Activated CD4-positive, alpha-beta T cell treated with anti-CD3 and anti-CD28 coated beads for 48 hours (primary cell): ENCODE results near the gene GOLGA6B.
"Not testable (repeated sequence)": the region's sequence is repeated elsewhere in the genome, so short reads cannot be mapped to it uniquely, and the experiment has no call there.

Experiments used
- DNase-seq: peaks from one replicate; pipeline ENCODE4 v3.0.0-alpha.2; 2020

The GOLGA6B gene, protein sequence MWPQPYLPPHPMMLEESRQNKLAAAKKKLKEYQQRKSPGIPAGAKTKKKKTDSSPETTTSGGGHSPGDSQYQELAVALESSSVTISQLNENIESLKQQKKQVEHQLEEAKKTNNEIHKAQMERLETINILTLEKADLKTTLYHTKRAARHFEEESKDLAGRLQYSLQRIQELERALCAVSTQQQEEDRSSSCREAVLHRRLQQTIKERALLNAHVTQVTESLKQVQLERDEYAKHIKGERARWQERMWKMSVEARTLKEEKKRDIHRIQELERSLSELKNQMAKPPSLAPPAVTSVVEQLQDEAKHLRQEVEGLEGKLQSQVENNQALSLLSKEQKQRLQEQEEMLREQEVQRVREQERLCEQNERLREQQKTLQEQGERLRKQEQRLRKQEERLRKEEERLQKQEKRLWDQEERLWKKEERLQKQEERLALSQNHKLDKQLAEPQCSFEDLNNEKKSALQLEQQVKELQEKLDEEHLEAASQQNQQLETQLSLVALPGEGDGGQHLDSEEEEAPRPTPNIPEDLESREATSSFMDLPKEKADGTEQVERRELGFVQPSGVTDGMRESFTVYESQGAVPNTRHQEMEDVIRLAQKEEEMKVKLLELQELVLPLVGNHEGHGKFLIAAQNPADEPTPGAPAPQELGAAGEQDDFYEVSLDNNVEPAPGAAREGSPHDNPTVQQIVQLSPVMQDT

DNA sequence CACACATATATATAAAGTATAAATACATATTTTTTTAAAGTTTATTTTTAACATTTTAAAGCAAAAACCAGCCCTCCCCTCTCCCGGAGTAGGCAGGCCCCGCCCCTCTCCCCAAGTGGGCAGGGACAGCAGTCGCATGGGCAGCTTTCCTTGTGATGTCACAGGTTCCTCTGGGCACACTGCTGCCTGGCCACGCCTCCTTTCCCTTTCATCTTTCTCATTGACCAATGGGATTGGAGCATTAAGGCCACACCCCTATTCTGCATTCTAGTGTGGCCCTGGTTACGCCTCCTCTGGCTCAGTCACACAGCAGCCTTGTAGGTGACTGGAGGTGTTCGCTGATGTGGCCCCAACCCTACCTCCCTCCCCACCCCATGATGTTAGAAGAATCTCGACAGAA, at the start of gene GOLGA6B:
TSS of gene GOLGA6B (plus strand) at position 301 of the 400 bp plus-strand sequence. CDS start at position 342, 41 bp downstream.
- not testable (repeated sequence) for DNase-seq

DNA sequence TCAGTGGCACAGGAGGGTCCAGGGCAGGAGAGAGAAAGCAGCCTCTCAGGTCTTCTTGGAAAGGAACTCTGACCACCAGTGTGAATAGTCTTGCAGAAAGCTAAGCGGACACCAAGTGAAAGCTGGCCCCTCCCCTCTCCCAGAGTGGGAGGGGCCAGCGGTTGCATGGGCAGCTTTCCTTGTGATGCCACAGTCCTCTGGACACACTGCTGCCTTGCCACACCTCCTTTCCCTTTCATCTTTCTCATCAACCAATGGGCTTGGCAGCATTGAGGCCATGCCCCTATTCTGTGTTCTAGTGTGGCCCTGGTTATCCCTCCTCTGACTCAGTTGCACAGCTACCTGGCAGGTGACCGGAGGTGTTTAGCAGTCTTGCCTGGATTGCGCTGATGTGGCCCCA, 49.7 kb upstream of the GOLGA6B start:
- DNase-seq: no peak

DNA sequence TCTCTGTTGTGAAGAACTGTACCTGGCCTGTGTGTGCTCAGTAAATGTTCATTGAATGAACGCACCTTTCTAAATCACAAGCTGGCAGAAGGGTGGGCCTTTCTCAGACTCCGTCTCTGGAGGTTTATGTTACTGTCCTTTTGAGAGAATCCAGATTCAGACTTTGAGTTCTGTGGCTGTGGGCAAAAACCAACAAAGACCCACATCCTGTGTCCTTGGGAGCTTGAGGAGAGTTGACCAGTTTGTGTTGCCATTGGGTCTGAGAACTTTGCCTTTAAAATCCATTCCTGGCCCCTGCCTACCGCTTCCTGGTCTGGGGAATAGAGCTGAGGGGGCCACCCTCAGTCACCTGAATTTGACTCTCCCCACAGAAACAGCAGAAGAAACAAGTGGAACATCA, 46.4 kb upstream of the GOLGA6B start:
- DNase-seq: not testable (repeated sequence)

DNA sequence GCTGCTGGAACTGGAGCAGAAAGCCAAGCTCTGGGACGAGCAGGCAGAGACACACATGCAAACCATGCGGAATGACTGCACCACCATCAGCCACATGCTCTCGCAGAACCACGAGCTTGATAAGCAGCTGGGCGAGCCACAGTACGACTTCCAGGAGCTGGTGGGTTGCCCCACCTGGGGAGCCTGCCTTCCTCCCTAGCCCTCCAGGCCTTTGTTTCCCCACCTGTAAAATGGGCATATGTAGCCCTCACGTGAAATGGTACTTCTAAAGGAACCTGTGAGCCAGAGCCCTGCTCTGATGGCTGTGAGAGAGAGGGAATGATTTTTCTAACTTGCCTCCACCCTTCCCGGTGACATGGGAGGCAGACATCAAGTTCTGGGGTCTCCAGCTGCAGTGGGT, 44.6 kb upstream of the GOLGA6B start:
- no peak for DNase-seq

DNA sequence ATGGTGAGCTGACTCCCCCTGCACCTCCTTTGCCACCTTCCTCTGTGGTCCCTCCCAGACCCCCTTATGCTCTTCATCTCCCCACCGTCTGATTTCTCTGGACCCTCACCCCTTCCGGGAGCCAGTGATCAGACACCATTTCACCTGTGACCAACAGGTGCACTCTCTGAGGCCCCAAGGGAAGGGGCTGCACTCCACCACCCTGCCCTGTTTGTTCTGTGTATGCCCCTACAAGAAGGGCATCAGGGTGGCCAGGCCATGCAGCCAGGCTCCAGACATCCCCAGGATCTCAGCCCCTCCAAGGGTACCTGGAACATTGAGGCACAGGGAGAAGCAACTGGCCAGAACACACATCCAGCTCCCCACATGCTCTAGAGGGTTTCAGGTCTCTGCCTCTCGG, 42.2 kb upstream of the GOLGA6B start:
- not testable (repeated sequence) for DNase-seq

DNA sequence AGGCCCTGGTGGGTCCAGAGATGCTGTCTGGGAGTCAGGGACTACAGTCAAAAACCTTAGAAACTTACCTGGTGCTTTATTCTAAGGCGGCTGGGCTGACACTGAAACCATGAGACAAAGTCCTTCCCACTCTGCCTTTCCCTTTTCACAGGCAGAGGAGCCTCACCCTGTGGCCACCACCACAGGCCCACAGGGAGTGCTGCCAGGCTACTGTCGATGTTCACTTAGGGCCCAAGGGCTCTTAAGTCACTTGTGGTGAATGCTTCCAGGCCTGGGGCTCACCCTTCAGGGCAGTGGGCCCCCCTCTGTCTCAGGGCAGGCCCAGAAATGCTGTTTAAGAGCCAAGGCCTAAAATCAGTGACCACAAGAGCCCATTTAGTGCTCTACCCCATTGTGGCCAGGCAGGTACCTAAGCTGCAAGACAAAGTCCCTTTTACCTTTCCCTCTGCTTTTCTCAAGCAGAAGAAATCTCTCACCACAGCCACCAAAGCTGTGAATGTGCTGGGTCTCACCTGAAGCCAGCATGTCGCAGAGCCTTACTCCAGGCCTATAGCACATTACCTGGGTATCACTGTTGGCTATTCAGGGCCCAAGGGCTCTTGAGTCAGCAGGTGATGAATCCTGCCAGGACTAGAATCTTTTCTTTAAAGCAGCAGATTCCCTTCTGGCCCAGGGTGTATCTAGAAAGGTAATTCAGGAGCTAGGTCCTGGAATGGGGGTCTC, 39.5 kb upstream of the GOLGA6B start:
- DNase-seq: no peak

DNA sequence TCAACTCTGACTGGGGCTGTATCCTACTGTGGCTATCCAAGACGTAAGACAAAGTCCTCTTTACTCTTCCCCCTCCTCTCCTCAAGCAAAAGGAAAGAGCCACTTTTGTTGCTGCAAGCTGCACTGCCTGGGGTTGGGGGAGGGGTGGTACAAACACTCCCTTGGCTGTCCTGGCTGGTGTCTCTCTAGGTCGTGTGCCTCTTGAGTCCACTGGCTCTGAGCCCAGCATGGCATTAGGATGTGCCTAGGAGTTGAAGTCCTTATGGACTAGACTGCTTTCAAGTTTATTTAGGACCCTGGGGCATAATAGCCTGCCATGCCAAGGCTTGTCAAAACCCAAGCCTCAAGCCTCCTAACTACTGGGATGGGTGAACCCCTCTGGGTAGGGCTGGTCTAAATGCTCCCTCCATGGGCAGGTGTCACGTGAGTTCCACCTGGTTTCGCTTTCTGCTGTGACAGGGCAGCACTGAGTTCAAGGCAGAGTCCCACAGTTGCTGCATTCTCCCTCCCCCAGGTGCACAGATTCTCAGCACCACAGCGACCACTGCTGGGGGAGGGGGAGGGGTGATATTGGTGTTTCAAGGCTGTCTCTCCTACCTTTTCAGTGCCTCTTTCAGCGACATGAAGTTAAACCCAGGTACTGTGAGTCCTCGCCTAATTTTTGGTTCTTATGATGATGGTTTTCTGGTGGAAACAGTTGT, 38.8 kb upstream of the GOLGA6B start:
- peak; percentile 26 for DNase-seq

DNA sequence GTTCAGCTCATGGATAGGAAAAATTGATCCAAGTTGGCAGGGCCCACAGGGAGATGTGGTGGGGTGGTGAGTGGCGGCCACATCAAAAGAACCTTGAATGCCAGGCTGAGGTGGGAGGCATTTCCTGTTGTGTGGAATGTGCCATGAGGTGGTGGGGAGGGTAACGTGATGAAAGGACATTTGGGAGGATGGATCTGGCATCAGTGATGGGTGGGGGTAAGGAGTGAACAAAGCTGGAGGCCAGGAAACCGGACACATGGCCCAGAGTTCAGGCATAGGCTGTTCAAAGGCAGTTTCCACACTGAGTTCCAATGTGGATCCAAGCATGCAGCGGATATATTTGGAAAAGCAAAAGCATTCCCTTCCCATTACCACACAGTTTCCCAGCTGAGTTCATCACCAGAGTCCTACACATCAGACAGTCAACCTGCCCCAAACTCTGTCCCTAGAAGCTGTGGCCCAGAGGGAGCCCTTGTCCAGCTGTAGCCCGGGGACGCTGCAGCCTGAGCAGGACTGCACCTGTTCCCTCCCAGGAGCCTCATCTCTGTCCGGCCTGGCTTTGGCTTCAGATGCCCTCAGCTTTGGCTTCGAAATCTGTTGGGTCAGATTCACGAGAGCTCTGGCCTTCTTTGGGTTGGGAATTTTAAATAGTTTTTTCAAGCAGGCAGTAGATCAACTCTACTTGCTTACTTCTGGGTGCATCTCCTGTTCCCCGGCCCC, 37.8 kb upstream of the GOLGA6B start:
- no peak for DNase-seq

DNA sequence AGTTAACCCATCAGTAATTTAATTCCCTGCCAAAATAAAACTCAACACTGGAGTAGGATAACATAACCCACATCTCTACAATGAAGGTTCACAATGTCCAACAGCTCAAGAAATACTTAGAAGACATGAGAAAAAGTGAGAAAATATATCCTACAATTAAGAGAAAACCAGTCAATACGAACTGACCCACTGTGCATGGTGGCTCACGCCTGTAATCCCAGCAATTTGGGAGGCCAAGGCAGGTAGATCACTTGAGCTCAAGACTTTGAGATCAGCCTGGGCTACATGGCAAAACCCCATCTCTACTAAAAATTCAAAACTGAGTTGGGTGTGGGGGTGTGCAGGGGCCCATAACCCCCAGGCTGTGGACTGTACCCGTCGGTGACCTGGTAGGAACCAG, 30.6 kb upstream of the GOLGA6B start:
- not testable (repeated sequence) for DNase-seq

DNA sequence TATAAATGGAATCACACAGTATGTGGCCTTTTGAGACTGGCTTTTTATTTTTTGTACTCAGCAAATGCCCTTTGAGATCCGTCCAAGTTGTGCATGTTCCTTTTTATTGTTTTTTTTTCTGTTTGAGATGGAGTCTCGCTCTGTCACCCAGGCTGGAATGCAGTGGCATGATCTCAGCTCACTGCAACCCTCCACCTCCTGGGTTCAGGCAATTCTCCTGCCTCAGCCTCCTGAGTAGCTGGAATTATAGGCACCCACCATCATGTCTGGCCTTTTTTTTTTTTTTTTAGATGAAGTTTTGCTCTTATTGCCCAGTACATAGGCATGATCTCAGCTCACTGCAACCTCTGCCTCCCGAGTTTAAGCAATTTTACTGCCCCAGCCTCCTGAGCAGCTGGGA, 28.3 kb upstream of the GOLGA6B start:
- DNase-seq: not testable (repeated sequence)

DNA sequence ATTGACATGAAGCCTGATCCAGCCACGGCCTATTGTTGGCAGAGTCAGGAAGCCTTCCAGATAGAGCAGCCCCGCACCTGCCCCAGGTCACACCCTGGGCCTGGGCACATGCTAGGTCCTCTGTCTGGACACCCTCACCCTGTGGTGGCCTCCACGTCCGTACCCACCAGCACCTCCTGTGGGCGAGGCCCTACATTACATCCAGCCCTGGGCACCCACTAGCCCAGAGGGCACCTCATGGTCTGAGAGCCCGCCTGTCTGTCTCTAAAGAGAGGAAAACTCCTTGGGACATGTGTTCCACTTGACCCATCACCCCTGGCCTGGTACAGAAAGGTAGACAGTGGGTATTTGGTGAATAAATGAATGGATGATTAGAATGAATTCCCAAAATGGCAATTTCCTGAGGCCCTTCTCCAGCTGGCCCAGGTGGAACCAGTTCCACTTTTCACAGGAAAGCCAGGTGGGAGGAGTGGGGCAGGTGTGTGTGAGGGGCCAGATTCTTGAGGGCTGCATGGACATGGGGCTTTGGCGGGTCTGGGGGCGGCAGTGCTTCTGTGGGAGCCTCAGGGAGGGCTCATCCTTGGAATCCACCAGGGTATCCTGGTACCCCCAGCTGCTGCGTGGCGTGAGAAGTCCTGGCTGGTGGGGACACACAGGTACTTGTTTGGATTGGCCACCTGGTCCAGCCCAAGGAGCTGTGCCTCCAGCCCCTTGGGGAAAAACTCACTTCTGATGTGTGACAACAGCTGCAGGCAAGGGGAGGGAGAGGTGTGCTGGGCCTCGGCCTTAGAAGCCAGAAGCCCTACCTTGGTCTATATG, 26.0 kb upstream of the GOLGA6B start:
- peak; percentile 47 for DNase-seq

DNA sequence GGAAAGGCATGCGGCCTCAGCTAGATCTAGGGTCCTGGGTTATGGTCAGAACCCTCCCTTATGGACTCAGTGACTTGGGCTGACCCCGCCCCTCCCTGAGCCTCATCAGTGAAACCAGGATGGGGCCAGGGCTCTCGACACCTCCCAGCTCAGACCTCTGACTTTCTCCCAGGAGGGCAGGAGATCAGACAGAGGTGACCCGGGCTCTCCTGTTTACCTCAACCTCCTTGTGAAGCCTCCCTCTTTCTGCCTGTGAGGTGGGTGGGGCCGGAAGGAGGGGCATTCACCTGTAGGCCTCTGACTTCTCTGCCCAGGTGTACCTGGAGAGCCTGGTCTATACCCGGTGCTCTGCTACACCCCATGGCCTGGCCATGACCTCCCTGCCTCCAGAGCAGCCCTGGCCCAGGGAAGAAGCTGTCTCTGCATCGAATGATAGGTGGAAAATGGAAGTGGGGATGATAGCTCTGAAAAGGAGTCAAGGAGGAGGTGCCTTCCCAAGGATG, 25.4 kb upstream of the GOLGA6B start:
- DNase-seq: not testable (repeated sequence)

DNA sequence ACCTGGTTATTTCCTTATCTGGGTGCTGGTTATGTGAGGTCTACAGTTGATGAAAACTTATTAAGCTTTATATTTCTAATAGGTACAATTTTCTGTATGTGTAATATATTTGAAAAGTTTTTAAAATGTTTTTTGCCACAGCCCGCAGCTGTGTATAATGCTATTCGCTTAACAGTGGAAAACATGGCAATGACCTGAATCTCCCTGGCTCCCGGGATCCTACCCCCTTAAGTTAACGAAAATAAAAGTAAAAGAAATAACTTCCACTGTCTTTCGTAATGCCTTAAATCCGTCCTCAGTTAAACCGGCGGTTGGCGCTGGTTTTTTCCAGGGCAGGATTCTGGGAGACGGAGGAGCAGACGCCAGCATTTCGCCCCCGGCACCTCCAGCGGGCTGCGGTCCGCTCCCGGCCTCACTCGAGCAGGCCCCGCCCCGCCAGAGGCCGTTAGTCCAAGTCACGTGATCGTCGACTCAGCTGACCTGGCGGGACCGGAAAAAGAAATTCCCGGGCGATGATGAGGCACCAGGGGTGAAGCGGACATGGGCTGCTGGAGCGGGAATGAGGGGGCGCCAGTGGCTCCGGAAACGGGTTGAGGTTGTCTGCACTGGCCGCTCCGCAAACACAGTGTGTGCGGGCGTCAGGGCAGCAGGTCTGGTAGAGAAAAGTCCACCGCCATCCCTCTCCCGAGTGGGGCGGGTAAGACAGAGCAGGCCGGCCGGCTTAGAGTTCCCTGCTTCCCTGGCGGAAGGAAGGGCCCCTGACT, 17.8 kb upstream of the GOLGA6B start:
- peak; percentile 76 for DNase-seq

DNA sequence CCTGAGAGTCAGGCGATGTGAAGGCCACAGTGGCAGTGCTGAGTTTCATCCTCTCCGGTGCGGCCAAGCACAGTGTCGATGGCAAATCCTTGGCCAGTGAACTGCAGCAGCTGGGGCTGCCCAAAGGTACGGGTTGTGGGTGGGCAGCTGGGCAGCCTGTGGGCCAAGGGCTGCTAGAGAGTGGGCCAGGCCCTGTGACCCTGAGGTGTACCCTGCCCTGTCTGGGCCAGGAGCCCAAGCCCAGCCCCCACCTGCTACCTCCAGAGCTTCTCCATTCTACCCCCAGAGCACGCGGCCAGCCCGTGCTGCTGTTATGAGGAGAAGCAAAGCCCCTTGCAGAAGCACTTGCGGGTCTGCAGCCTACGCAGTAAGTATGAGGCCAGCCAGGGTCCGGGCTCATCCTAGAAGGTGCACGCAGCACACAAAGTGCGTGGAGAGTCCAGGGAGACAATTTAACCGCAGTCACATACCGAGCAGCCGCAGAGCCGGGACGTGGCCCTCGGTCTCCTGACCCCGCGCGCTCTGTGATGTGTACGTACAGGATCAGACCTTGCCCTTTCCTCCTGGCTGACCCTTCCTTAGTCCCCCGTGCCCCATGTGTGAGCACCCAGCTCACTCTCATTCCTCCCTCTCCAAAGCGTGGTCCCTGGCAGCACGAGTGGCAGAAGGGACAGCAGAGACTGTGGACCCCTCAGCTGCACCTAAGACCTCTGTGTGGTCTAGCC, 14.6 kb upstream of the GOLGA6B start:
- not testable (repeated sequence) for DNase-seq

DNA sequence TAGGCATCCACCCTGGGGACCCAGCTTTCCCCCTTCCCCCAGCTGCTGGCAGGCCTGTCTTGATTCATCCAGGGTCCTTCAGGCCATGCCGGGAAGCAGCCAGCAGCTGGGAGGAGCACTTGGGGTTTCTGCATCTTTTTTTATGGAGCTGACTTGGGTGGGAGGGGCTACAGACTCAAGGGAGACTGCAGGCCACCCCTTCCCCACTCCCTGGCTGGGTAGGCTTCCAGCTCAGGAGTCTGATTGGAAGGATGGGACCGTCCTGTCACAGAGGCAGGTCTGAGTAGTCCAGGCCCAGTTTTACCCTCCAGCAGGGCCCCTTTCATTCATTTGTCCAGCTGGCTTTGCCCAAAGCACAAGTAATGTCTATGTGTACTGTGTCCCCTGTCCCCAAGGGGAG, 12.2 kb upstream of the GOLGA6B start:
- not testable (repeated sequence) for DNase-seq

DNA sequence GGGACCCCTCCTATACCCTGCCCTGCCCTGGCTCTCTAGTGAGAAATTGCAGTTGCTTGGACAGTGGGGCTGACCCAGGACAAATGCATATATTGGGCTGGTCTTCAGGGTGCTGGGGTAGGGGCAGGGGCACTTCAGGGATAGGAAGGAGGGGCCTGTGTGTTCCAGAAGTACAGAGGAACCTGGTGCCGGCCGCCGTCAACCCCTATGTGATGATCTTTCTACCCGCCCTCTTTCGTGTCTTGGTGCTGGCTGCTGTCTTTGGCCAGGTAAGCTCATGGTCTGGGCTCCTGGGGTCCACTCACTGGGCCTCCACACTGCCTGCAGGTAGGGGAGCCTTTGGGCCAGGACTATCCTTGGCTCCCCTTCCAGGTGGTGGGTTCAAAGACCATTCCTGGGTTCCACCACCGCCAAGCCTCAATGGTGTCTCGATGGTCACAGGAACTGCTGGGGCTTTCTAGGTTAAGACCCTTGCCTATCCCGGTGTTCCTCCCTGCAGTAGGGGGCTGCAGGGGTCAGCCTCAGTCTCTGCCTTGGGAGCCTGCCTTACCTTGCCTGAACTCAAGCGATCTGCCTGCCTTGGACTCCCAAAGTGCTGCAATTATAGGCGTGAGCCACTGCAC, 5.8 kb upstream of the GOLGA6B start:
- DNase-seq: not testable (repeated sequence)

DNA sequence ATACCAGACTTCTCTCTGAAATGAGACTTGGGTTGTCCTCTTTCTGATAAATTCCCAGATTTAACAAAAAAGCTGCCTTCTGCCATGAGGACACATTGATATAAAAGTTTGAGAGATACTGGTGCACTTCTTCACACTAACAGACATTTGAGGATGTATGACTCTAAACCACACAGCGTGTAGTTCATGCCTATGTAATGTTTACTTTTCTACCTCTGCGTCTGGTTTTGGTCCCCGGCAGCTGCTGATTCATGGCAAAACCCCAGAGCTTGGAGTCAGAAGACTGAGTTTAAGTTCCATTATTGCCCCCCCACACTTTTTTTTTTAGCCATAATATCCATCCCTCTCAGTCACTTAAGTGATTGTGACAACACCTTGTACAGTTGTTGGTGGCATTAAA, 1.5 kb downstream of the GOLGA6B start:
- not testable (repeated sequence) for DNase-seq

DNA sequence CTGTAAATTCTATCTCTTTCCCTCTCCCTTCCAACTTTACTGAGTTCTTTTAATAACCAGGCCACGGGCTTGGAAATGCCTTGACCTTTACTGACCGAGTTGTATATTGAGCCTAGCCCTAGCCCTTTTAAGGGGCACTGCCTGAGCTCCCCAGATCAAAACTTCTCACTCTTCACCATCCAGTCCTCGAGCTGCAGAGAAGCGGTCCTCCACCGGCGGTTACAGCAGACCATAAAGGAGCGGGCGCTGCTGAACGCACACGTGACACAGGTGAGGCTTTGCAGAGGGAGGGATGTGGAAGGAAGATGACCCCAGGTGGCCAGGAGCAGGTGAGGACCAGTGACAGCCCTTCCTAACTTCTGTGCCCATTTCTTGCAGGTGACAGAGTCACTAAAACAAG, 6.6 kb downstream of the GOLGA6B start:
- DNase-seq: not testable (repeated sequence)

DNA sequence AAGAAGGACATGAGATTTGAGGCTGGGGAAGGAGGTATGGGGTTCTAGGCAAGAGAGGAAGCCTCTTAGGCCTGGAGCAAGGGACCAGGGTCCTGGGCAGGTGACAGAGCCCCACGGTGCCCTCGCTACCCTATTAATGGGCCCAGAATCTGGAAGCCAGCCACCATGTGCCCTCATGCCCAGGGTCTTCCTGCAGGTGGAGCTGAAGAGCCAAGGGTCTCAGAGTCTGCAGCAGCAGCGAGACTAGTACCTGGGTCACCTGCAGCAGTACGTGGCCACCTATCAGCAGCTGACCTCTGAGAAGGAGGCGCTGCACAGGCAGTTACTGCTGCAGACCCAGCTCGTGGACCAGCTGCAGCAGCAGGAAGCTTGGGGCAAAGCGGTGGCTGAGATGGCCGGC, 9.4 kb downstream of the GOLGA6B start:
- not testable (repeated sequence) for DNase-seq
